ENCODE results near the gene UNKL.

UNKL gene

DNA sequence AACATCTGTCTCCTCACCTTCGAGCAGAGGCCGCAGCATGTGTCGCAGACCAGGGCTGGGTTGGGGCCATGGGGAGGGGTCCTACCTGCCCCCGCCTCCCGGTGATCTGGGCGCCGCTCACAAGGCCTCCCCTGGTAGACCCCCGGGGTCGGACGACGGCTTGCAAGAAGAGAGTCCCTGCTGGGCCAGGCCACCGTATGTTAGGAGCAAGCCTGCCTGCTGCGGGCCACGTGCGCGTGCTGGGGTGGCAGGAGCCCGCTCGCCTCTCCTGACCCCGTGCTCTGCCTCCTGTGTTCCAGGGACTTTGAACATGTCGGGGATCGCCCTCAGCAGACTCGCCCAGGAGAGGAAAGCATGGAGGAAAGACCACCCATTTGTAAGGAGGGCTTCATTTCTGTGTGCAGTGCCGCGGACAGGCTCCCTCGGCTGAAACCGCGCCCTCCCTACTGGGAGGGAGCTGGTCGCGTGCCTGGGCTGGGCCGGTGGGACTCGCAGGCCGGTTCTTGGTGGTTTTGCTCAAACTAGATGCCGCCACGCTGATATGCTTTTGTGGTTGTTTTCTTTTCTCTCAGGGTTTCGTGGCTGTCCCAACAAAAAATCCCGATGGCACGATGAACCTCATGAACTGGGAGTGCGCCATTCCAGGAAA is 100.7 kb downstream of the UNKL start:
- no peak for DNase-seq

Data from anterior cingulate cortex (tissue), 58 donors.